HG03442 (cell line): Measurements from ENCODE around the gene PTPN12.
"Not testable (repeated sequence)": the region's sequence is repeated elsewhere in the genome, so short reads cannot be mapped to it uniquely, and the experiment has no call there.

Experiments used
- ATAC-seq: cut with Tn5 transposase; IDR thresholded peaks from one replicate; pipeline ENCODE4 v1.9.1; 2021; ENCODE audit warnings: mild to moderate bottlenecking, moderate library complexity; ENCODE audit not compliant: unreplicated experiment

PTPN12 gene

DNA sequence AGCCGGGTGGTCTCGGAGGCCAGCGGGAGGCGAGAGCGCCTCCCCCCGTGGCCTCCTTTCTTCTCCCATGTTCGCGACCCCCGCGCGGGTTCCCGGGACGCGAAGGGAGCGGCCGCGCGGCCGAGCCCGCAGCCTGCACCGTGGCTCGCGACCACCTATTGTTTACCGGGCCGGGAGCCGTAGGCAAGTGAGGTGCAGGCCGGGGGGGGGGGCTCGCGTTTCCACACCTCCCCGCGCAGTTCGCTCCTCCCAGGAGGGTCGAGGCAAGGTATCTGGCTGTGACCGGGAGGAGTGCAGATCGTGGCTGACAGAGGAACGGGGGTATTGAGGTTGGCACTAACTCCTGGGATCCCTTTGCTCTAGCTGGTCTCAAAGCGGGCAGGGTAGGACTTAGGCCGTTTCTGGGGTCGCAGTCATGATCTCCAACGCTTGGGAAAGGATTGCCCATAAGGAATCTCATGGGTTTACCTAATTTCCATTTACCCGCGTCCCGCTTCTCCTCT lies 734 bp downstream of the PTPN12 start:
- ATAC-seq, result no peak

DNA sequence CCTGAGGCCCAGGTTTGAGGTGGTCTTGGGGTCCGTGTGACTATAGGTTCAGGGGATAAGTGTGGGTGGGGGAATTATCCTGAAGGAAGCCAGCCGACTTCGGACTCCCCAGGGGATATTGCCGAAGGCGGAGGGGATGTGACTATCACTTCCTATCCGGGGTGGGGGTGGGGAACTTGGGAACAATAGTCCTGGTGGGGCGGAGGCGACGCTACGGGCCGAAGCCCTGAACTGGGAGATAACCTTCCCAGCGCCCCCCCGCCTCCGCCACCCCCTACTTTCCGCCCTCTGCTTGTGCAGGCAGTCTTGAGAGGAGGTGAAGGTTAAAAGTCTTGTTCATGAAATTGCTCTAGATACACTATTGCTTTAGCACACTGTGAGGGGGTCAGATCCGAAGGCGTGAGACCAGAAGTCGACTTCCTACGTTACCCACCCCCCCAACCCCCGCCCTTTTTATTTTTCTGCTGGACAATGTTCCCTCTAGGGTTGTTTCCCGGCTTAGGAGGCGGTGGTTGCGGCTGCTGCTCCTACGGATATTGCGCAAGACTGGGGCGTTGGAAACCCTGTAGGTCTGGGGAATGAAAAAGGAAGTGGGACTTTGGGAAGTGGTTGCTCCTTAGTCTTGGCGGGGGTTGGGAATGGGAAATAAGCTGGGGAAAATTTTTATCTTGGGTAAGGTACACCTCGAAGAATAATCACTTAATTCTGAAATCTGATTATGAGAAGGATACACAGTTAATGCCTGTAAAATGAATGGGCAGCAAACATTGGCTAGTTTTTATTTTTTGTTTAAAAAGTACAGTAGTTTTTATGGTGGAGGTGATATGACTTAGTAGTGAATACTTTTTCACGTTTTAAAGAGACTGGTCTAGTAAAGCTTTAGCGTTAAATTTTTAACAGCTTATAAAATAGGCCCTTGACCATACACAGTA lies 1.5 kb downstream of the PTPN12 start:
- no peak for ATAC-seq

DNA sequence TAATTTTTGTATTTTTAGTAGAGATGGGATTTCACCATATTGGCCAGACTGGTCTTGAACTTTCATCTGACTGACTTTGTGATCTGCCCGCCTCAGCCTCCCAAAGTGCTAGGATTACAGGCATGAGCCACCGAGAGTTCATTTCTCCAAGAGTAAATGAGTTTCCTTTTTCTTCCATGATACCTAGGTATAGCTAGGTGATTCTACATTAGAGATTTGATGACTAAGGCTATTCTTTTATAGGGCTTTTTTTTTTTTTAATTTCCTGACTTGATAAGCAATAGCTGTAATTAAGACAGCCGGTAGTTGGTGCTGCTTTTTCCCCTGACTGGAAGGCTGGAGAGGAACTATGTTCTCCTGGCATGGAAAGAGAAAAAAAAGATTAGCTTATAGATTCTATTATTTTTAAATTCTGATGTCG lies 3.3 kb downstream of the PTPN12 start:
- ATAC-seq, result no peak

DNA sequence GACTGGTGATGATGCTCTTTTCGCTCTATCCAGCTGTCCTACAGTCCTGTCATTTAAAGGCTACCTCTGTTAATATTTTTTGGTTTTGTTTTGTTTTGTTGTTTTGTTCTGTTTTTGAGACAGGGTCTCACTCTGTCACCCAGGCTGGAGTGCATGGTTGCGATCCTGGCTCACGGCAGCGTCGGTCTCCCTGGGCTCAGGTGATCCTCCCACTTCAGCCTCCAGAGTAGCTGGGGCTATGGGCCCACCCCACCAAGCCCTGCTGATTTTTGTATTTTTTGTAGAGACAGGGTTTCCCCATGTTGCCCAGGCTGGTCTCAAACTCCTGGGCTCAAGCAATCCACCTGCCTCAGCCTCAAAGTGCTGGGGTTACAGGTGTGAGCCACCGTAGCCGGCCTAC lies 3.9 kb downstream of the PTPN12 start:
- not testable (repeated sequence) for ATAC-seq

DNA sequence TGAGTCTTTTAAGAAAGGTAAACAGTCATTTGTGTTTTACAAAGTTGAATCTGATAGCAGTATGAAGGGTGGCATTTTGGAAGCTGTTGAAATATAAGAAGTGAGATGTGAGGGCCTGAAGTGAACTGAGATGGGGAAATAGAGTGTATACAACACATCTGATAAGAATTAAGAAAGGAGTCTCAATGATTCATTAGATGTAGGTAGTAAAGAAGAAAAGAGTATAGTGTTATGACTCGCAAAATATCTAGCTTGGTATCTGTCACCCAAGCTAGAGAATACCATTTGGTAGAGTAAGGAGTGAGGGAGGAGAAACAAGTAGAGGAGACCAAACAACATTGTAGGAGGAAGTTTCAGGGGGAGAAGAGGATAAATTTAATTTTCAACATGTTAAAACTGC lies 5.3 kb downstream of the PTPN12 start:
- no peak for ATAC-seq

DNA sequence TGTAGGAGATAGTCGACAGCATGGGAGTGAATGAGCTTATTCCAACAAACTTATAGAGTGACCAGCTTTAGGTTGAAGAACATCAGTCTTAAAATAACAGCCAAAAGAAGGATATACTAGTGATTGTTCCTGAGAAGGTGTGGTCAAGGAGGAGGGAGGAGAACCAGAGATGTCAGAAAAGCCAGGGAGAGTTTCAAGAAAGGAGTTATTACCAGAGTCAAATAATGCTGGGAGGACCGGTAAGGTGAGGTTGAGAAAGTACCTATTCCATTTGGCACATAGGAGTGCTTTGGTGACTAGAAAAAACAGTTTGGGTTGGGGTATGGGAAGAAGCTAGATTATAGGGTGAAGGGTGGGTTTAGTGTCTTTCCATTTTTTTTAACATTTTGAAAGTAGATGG lies 5.8 kb downstream of the PTPN12 start:
- no peak for ATAC-seq

DNA sequence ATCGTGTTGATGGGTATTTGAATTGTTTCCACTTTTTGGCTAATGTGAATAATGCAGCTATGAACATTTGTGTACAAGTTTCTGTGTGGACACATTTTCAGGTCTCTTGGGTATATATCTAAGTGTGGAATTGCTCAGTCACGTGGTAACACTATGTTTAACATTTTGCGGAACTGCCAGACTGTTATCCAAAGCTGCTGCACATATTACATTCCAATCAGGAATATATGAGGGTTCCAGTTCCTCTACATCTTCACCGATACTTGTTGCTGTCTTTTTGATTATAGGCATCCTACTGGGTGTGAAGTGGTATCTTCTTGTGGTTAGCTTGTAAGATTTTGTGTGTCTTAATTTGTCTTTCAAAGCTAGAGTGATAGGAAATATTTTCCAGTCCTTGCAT lies 6.8 kb downstream of the PTPN12 start:
- no peak for ATAC-seq

DNA sequence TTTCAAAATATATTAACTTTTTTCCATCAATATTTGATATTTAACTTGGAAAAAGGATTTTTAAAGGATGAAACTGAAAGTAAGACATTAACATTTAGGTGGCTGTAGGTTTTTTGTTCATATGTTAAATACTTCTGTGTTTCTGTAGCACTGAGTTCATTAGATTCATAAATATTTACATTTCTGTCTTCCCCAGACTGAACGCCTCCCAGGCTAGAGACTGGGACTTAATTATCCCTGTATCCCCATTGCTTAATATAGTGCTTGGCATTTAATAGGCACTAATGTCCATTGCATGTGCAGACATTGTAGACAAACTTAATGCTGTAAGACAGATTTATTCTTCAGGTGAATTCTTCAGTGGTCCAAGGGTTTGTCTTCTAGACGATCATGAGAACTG lies 7.4 kb downstream of the PTPN12 start:
- no peak for ATAC-seq

DNA sequence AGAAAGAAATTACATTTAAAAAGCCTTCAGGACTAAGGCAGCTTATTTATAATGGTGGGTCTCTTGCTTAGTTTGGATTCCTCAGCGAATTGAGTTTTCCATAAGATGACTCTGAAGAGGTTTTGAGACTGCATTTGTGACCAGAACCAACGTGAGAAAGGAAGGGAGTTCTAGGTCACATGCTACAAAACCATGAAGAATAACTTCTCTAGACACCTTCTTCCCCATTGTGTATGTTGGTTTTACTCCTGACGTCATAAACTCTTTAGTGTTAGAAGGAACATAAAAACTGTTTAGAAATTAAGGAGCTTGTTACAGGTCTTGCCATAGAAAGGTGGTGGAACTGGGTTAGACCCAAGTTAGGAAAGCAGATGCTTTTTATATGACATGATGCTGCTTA lies 11.1 kb downstream of the PTPN12 start:
- ATAC-seq, result no peak

DNA sequence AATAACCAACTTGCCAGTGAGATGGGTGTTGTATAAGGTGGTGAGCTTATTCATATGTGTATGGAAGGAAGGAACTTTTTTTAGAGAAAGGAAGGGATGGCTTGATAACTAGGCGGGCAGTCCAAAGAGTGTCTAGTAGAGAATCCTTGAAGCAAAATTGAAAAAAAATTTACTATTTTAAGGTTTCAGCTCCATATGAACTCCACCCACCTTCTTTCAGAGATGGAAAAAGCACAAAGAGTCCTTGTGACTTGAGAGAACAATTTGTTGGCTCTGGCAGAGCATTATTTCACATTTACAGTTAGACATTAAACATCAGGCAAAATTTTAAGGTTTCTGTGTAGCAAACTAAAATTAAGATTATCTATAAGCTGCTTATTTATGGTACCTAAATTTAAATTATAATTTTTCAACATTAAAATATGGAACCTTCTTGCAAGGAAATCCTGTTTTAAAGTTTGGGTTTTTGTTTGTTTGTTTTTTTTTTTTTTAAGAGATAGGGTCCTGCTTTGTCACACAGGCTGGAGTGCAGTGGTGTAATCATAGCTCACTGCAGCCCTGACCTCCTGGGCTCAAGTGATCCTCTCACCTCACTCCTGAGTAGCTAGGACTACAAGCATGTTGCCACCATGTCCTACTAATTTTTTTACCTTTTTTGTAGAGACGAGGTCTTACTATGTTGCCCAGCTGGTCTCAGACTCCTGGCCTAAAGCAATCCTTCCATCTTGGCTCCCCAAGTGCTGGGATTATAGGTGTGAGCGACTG lies 12.2 kb downstream of the PTPN12 start:
- ATAC-seq, result no peak

DNA sequence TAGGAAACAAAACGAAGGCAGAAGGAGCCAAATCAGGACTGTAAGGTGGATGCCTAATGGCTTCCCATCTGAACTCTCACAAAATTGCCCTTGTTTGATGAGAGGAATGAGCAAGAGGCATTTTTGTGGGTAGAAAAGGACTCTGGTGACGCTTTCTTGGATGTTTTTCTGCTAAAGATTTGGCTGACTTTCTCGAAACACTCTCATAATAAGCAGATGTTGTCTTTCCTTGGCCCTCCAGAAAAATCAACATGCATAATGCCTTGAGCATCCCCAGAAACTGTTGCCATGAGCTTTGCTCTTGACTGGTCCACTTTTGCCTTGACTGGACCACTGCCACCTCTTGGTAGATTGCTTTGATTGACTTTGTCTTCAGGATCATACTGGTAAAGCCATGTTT lies 13.5 kb downstream of the PTPN12 start:
- no peak for ATAC-seq

DNA sequence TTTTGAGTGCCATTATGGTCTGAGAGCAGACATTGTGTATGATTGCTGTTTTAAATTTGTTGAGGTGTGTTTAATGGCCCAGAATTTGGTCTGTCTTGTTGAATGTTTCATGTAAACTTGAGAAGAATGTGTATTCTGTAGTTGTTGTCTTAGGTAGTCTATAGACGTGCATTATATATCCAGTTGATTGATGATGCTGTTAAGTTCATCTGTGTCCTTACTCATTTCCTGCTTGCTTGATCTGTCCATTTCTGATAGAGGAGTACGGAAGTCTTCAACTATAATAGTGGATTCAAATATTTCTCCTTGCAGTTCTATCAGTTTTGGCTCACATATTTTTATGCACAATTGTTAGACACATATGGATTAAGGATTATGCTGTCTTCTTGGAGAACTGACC lies 16.0 kb downstream of the PTPN12 start:
- no peak for ATAC-seq

DNA sequence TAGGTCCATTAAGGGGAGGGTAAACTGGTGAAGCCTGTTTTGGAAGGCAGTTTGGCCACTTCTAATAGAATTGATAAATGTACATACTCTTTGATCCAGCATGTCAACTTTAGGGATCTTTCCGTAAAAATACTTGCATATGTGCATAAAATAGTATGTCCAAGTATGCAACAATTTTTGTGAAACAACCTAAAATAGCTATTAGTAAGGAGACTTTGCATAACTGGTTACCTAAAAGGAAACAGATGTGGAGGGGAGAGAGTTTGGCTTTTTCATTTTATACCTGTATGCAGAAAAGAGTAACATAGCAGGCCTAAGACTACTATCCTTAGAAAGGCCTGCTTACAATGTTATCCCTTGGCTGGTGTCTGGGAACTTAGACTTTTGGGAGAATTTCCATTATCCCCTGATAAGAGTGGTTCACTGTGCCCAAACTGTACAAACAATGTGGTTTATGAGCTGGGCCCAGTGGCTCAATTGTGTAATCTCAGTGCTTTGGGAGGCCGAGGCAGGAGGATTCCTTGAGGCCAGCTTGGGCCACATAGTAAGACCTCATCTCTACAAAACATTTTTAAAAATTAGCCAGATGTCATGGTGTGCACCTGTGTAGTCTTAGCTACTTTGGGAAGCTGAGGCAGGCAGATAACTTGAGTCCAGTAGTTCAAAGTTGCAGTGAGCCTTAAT lies 21.3 kb downstream of the PTPN12 start:
- no peak for ATAC-seq

DNA sequence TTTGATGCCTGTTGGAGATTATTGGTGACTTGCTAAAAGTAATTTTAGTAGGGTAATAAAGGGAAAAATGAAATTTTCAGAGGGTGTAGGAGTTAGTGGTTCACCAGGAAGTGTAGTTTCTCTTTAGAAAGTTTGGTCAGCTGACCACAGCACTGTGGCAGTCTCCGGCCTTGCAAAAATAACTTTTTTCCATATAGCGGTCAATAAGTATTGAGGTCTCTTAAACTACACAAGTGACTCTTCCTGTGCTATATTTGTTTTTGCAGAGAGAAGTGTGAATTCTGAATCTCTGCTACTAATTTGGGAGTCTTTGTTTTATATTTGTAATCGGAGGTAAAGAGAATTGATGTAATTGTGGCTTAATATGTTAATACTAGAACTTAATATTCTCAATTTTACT lies 24.3 kb downstream of the PTPN12 start:
- ATAC-seq, result peak; percentile 94

DNA sequence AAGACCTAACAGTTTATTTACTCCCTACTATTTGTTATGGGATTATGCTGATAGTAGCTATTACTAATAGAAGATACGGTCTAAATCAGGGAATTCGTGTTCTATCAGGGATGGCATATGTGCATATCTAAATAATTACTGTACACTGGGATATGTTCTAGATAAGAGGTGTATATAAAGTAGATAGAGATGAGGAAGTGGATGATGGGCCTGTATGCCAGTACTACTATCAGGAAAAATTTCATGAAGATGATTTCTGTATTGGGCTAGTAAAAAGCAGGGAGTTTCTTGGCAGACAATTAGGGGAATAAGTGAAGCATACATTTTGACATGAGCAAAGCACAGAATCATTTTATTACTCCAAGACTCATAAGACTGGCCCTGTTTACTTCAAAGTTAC lies 26.2 kb downstream of the PTPN12 start:
- ATAC-seq, result no peak

DNA sequence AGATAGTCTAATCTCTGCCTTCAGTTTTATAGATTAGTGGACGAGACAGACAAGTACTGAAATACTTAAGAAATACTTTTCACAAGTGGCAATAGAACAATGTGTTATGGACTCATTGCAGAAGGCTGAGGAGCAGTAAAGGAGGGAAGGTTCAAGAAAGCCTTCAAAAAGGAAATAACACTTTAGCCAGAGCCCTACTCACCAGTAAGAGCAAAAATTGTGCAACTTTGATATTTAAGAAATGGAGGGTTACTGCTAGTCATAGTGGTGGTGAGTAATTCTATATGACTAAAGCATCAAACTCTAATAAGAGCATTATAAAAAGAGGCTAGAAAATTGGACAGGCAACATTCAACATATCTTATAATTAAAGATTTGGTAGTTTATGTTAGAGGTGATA lies 28.8 kb downstream of the PTPN12 start:
- ATAC-seq, result no peak

DNA sequence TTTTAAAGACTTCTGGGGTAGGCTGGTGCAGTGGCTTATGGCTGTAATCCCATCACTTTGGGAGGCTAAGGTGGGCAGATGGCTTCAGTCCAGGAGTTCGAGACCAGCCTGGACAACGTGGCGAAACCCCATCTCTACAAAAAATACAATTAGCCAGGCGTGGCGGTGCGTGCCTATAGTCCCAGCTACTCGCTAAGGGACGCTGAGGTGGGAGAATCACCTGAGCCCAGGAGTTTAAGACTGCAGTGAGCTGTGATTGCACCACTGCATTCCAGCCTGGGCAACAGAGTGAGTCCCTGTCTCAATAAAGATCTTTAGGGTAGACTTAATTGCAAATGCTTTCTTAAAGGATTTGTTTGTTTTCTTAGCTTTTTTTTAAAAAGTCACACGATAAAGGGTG lies 29.3 kb downstream of the PTPN12 start:
- ATAC-seq, result no peak

DNA sequence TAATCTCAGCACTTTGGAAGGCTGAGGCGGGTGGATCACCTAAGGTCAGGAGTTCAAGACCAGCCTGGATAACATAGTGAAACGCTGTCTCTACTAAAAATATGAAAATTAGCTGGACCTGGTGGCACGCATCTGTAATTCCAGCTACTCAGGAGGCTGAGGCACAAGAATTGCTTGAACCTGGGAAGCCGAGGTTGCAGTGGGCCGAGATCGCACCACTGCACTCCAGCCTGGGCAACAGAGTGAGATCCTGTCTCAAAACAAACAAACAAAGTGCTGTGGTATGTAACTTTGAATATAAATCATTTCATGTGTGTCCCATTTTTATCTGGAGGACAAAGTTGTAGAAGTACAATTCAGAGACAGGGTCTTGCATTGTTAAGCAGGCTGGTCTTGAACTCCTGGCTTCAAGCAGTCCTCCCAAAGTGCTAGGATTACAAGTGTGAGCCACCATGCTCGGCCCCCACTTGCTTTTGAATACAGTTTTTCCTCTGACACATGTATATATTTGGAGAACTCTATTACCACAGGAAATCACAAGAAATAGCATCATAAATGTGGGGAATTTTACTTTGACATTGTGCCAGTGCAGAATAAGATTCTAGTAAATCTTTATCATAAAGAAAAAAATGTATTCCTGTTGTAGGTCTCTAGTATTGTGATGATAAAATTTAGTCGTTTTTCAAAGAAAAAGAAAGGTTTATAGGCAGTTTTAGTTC lies 32.6 kb downstream of the PTPN12 start:
- peak; percentile 8 for ATAC-seq

DNA sequence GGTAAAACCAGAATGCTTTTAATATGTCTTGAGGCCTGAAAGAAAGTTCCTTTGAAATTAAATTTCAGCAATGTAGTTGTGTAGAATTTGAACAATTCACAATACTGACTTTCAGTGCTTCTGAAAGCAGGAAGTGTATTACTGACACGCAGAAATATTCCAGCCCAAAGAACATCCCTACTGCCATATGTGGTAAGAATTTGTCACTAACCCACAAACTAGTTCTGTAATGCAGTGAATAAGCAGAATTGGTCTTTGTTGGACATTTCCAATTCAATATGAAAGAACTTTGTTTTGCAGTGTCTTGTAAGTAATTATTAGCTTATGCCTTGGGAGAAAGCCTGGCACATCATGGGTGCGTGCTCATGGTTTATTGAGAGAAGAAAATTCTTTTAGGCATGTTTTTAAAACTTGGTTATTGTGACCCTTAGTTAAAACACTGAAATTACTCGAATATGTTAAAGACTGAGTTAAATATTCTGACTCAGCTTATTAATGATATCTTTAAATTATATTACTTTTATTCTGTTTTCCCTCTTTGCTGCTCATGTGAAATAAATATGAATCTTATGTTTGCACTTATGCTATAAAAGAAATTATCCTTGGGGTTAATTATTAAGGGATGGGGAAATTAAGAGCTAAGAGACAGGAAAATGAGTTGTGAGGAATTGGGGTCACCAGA lies 33.4 kb downstream of the PTPN12 start:
- peak; percentile 57 for ATAC-seq

DNA sequence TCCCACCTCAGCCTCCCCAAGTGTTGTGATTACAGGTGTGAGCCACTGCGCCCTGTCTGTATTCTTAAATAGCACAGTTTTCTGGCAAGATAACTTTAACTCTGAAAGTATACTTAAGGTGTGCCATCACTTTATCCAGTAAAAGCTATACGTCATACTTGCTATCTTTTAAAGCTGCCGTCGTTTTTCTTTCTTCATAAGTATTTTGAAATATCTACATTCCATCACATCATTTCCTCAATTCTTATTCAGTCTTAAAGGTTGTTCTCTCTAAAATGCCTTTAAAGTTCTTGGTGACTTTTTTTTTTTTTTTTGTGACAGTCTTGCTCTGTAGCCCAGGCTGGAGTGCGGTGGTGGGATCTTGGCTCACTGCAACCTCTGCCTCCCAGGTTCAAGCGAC lies 34.7 kb downstream of the PTPN12 start:
- no peak for ATAC-seq
